NOMO-1 treated with DMSO at 0.1 percent for 48 hours (cell line): Measurements from ENCODE around the gene PIP4P1.

ENCODE experiments used
- DNase-seq: peaks from one replicate; lab custom pipeline; 2025; ENCODE audit not compliant: unreplicated experiment; lab: John Stamatoyannopoulos, UW

PIP4P1 gene

DNA sequence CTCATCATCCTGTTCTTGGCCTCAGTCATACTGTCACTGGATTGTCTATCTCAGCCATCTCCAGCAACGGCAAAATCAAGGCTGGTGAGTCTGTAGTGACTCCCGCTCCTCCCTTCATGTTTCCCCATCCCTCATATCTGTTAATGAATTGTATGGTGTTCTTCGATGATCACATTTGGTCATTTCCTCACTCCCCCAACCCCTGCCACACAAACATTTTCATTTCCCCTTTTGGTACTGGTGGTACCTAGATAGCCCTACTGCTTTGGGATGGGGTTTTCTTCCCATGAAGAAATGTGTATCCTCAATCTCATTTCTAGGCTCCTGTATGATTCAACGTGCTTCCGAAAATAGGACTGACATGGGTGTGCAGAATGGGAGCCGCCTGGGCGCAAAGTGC lies 22.6 kb downstream of the PIP4P1 start:
- DNase-seq = peak; percentile 57

DNA sequence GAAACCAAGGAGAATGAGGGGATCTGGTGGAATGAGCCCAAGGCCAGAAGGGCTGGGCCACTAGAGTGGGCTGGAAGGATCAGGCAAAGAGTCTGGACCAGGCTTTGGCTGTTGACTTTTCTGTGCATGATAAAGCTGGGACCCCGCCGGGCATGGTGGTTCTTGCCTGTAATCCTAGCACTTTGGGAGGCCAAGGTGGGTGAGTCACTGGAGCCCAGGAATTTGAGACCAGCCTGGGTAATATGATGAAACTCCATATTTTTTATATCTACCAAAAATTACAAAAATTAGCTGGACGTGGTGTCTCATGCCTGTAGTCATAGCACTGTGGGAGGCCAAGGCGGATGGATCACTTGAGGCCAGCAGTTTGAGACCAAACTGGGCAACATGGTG lies 24.9 kb downstream of the PIP4P1 start:
- DNase-seq = no peak

GRCh38 chr14:20435582-20436362 lies 25.5 kb downstream of the PIP4P1 start, which contains the start of gene KLHL33:
Gene KLHL33, minus strand, starts transcription at chr14:20436166. Its CDS starts 355 bp downstream, at chr14:20435811.
- no peak for DNase-seq

GRCh38 chr14:20434701-20435581 lies 26.3 kb downstream of the PIP4P1 start:
- DNase-seq = no peak

DNA sequence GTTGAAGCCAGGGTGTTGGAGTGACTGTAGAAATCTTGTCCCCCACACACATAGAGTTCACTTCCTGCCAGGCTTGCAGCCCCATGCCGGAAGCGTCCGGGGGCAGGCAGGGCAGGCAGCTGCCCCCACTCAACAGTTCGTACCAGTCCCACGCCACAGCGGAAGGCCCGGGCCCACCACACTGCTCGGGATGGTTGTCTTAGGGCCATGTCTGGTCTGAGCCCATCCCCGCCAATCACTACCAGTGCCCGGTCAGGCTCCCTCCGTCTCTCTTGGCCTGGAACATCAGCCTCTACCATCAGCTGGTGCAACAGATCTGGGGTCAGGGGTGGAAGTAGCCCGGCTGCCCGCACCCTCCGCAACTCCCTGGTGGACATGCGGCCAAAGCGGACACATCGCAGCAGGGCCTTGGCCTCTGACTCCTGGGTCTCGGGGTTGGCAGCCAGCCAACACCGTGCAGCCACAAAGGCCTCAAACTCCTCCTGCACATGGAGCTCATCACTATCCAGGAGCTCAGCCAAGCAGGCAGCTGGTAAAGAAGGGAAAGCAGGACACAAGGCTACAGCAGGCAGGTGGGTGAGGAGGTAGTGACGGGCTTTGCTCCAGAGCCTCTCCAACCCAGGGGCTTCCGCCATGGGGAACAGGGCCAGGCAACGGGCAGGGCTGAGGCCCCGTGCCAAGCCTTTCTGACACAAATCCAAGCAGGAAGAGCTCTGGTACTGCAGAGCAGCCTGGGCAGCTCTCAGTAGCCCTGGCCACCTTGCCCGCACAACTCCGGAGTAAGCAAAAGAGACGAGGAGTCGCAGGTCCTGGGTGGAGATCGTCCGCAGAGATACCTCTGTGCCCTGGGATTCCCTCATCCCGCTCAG lies 31.2 kb downstream of the PIP4P1 start:
- no peak for DNase-seq

DNA sequence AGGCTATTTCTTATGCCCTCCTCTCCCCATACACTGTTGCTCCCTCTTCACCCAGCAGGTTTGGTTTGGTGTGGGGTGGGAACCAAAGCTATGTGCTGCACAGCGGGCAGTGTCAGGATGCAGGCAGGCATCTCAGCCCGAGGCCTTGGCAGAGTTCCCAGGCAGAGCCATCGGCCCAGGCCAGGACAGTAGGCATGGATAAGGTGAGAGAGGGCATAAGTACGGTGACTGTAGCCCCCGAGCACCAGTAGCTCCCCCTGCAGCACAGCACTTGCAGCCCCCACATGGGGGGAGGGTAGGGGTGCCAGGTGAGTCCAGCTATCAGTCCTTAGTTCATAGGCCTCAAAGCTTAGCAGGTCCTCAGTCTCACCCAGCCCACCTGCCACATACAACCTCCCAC lies 32.4 kb downstream of the PIP4P1 start:
- DNase-seq = no peak

GRCh38 chr14:20428010-20428365 lies 33.2 kb downstream of the PIP4P1 start:
- DNase-seq = no peak

GRCh38 chr14:20427231-20428009 lies 33.8 kb downstream of the PIP4P1 start:
- peak; percentile 92 for DNase-seq

DNA sequence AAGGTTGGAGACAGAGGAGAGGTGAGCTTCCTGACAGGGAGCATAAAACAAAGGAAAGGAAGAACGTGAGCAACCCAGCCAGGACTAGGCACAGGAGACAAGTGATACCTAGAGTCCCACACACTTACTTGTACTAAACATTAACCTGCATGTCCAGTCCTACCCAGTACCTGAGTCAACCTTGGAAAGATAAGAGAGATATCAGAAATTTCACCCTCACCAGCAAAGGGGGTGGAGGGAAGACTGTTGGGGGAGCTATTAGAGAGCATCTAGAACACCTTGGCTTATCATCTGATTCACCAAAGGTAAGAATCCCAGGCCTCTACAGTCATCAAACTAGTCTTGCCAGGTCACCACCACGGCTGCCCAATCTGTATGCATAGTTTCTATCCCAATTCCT lies 36.4 kb downstream of the PIP4P1 start:
- no peak for DNase-seq

- DNase-seq = no peak
Measured at GRCh38 chr14:20422886-20423285, 38.3 kb downstream of the PIP4P1 start.

GRCh38 chr14:20421267-20421666 lies 40.0 kb downstream of the PIP4P1 start:
- DNase-seq = no peak

DNA sequence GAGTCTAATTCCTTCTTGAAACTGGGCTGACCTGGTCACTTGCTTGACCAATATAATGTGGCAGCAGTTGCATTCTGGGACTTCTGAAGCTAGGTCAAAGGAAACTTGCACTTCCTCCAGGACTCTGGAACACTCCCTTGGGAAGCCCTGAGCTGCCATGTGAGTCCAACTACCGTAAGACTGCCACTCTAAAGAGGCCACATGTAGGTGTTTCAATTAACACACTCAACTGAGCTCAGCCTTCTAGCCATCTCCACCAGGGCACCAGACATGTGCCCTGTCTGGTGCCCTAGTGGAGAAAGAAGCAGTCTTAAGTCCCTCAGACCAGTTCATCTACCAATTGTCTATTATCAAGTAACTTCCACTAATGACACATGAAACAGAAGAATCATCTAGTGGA lies 41.8 kb downstream of the PIP4P1 start:
- peak; percentile 10 for DNase-seq

DNA sequence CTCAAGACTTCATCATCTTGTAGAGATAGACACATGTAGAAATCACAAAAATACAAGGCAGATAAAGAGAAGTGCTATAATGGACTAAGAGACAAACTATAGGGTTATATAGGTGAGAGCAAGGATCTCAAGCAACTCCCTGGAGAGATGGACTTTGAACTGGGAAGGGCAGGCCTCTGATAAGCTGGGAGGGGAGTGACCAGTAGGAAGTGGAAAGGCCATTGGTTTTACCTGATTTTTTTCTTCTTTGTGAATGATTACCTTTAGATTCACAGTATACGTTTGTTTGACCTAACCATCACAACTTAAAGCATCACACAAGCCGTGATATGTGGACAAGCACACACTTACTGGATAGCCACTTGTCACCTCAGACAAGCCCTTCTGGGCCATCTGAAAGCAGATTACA lies 42.7 kb downstream of the PIP4P1 start:
- DNase-seq = no peak

- no peak for DNase-seq
Measured at GRCh38 chr14:20417250-20418186, 43.7 kb downstream of the PIP4P1 start.

DNA sequence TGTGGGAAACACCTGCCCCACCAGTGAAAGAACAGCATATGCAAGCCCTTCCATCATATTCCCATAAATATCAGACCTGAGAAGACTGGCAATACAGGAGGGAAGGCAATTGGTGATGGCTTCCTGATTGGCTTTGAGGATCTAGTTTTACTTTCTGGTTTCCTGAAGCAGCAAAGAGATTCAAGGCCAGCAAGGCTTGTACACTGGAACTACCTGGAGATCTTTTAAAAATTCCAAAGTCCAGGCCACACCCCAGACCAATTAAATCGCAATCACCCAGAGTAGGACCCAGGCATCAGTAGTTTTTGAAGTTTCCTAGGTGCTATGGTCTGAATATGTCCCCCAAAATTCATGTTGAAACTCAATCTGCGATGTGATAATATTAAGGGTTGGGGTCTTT lies 45.0 kb downstream of the PIP4P1 start:
- DNase-seq = no peak

DNA sequence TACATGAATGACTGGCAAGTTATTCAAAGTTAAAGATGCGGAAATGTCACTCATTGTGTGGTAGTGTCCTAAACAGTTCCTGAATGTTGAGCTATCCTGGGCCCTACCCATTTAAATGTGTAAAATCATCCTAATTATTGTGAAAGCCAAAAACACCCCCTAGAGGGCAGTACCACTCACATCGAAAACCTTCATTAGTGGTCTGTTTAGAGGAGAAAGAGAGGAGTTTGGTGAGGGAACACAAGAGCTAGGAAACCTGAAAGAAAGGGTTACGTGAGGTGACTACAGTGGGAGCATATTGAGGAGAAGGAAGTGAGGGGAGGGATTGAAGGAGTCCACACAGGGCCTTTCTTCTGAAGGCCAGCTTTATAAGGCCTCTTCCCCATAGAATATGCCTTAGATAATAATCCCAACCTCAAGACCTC lies 45.4 kb downstream of the PIP4P1 start:
- peak; percentile 73 for DNase-seq

- no peak for DNase-seq
Measured at GRCh38 chr14:20413744-20414082, 47.5 kb downstream of the PIP4P1 start.

DNA sequence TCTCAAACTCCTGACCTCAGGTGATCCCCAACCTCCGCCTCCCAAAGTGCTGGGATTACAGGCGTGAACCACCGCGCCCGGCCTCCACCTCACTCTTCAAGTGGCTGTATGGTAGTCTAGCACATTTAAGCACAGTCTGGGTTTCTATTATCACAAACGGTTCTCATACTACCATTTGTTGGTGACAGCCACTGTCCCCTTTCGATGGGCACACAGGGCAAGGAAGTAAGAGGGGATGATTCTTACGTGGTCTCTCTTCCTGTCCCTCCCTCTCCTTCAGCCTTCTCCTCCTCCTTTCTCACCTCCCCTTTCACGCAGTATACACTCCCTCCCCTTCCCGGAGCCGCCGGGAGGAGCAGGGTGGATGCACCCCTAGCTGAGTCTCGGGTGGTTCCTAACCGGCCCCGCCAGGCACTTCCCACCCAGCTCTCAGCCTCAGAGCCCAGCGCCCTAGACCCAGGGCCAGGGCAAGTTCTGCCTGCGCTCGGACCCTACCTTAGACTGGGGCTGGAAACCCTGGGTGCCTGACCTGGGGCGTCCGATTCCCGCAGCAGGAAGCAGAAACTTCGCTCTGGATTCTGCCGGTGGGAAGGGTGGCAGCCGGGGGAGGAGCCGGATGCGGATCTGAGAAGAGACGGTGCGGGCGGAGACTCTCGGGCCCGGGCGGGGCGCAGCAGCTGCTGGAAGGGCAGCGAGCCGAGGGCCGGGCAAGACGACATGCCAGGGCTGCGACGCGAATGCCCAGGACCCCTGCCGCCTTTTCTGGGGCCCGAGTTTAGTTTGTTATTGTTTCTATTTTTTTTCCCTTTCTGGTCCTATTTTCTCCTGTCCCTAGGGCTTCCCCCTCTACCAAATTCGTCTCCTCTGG lies 48.1 kb downstream of the PIP4P1 start, which contains the start of gene TEP1:
Gene TEP1 (minus strand): TSS at position 626 of the 868 bp plus-strand sequence. CDS start 5,062 bp downstream, outside the sequence.
- peak; percentile 66 for DNase-seq
